HG03565 (cell line): Measurements from ENCODE around the gene LRP4.
"Not testable (repeated sequence)": the region's sequence is repeated elsewhere in the genome, so short reads cannot be mapped to it uniquely, and the experiment has no call there.

Source experiments
- ATAC-seq: cut with Tn5 transposase; IDR thresholded peaks from one replicate; pipeline ENCODE4 v1.9.1; 2021; ENCODE audit warnings: mild to moderate bottlenecking, moderate library complexity; ENCODE audit not compliant: unreplicated experiment

The LRP4 gene

DNA sequence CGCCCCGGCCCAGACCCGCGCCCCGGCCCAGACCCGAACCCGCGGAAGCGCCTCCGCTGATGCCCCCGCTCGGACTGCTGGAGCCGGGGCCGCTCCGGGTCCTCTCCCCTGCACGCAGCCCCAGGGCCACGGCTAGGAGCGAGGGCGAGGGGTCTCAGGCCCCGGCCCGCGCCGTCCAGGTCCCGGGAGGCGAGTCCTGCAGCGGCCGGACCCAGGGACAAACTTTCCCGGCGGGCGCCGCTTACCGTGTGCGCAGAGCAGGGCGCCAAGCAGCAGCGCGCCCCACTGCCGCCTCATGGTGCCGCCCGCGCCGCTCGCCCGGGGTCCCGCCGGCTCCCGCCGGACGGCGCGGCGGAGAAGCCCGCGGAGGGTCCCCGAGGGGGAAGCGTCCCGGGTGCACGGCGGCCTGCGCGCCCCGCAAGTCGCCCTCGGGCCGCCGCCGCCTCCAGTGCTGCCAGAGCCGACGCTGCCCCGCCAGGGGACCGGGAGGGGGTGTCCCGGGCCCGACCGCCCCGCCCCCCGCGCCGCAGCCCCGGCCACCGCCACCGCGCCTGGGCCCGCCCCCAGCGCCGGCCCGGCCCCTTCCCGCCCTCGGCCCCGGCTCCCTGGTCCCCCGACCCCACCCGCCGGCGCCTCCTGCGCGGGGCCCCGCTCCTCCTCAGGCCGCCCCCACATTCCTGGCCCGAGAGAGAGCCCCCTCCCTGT lies at the start of gene LRP4:
LRP4 (minus strand) TSS at position 468 of the 705 bp plus-strand sequence; CDS start at position 297, 171 bp downstream.
- ATAC-seq: no peak

GRCh38 chr11:46967962-46968361 lies 49.6 kb upstream of the LRP4 start:
- no peak for ATAC-seq

- no peak for ATAC-seq
Measured at GRCh38 chr11:46966773-46967172, 48.4 kb upstream of the LRP4 start.

GRCh38 chr11:46963844-46964243 lies 45.5 kb upstream of the LRP4 start:
- ATAC-seq: no peak

- ATAC-seq: not testable (repeated sequence)
Measured at GRCh38 chr11:46961886-46962285, 43.5 kb upstream of the LRP4 start.

DNA sequence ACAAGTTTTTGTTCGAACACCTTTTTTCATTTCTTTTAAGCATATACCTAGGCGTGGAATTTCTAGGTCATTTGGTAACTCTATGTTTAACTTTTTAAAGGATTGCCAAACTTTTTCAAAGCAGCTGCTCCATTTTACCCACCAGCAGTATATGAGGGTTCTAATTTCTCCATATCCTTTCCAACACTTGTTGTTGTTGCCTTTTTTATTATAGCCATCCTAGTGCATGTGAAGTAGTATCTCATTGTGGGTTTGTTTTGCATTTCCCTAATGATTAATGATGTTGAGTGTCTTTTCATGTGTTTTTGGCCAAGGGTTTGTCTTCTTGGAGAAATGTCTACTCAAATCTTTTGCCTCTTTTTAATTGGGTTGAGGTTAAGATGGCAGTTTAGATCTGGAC lies 42.7 kb upstream of the LRP4 start:
- ATAC-seq: no peak

DNA sequence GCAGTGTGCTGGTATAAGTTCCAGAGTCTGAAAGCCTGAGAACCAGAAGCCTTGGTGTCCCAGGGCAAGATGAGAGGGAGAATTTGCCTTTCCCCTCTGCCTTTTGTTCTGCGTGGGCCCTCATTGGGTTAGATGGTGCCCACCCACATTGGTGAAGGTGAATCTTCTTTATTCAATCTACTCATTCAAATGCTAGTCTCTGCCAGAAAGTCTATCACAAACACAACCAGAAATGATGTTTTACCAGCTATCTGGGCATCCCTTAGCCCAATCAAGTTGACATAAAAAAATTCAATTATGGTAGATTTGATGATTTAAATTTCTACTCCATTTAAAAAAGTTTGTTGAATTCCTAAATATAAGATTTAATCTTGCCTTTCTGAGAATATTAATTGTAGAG lies 40.4 kb upstream of the LRP4 start:
- ATAC-seq: no peak

DNA sequence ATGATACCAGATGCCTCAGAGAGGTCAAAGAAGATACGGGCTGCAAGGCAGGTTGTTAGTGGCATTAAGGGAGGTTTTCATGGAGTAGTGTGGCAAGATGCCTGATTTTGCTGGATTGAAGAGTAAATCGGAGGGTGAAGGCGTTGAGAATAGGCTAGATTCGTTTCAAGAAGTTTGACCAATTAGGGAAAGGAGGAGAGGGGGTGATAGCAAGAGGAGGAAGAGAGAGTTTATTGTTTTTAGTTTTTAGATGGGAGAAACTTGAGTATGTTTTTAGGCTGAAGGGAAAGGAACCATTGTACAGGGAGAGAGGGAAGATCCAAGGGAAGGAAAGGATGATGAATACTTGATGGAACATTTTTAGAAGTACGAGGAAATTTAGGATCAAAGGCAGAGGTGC lies 34.7 kb upstream of the LRP4 start:
- no peak for ATAC-seq

DNA sequence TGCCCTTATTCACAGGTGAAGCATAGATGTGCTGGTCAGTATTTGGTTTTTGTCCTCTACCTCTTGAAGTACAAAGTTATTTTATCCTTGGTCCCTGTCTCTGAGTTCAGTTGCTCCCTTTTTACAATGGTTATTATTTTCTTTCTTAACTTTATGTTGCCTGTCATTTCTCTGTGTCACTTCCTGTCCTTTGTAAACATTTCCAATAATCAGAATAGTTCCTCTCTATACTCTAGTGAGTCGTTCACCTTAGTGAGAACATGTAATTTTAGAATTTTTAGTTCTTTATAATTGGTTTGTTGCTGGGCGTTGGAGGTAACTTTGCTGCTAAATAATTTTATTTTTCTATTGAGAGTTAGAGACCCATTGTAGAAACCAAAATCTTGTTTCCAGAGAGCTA lies 34.2 kb upstream of the LRP4 start:
- no peak for ATAC-seq

DNA sequence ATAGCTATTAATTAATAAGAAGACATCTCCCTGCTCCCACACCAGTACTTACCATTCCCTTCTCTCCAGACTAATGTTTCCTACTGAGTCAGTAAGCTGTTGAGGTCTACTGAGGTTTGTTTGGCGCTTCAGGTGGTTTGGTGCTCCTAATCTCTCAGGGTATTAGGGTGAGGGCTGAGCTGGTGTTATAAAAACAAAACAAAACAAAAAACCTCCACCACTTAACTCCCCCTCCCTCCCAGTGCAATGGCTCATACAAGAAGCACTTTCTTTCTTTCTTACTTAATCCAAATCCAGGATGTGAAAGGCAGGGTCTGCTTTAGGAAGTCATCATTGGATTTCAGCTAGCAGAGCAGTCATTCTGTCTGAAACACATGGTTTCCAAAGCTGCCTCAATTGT lies 33.5 kb upstream of the LRP4 start:
- no peak for ATAC-seq

- no peak for ATAC-seq
Measured at GRCh38 chr11:46949297-46949696, 30.9 kb upstream of the LRP4 start.

DNA sequence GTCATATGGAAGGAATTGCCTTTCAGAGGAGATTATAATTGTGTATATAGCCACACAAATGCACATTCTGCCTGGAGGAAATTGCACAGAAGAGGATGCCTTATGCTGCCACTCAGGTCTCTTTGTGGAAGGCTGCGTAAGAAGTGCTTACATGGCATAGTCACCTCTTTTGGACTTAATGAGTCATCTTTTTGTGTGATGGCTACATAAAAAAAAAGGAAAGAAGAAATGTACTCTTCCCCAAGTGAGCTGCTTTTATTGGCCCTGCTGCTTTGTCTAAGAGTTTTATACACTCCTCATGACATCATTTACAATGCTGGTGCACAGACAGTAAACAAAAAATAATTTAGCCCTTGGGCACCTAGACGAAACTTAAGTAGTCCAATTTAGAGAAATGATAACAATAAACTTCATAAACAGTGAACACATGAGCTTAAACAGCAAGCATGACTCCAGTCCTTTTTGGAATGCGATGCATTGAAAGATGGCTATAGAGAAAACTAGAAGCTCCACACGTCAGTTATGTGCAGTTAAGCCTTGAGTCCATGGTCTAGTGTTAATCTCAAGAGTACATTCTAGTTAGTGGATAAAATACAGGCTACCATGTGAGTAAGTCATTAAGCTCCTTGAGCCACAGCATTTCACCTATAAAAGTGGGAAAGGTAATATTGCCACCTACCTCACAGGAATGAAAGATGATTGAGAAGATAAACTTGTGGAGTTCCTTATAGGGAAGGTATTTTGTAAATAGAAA lies 30.2 kb upstream of the LRP4 start:
- ATAC-seq: no peak

- ATAC-seq: no peak
Measured at GRCh38 chr11:46947399-46948077, 29.2 kb upstream of the LRP4 start.

- ATAC-seq: no peak
Measured at GRCh38 chr11:46944356-46945075, 26.2 kb upstream of the LRP4 start.

DNA sequence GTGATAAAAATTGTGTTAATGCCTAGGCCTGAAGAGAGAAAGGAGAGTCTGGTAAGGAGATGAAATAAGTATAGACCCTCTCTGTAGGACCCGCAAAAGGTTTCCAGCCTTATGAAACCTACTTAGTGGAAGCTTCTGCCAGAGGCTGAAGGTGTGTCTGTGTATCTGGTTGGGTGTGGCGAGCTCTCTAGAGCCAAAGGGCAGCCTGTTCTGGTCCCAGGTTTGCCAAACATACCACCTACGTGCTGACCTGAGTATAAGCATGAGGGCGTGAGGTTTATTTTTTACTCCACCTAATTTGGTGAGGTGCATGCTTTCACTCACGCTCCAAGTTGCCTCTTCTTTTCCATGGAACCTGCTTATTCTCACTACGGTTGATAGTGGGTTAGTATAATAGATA lies 23.8 kb upstream of the LRP4 start:
- ATAC-seq: no peak

- peak; percentile 75 for ATAC-seq
Measured at GRCh38 chr11:46936138-46937110, 18.1 kb upstream of the LRP4 start, which contains the start of gene CSTPP1. Gene CSTPP1 (plus strand): TSS chr11:46936761. CDS start chr11:46936806, 45 bp downstream.

DNA sequence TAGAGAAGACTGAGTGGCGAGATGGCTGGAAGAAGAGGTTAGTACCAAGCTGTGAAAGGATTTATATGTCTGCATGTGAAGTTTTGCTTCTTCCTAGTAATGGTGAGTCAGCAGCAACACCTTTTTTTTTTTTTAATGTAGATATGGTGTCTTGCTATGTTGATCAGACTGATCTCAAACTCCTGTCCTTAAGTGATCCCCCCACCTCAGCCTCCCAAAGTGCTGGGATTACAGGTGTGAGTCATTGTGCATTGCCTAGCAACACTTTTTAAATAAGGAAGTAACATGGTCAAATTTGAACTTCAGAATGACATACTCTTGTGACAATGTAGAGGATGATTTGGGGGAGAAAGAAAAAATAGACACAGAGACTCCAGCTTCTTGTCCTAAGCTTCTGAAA lies 11.7 kb upstream of the LRP4 start:
- ATAC-seq: no peak

DNA sequence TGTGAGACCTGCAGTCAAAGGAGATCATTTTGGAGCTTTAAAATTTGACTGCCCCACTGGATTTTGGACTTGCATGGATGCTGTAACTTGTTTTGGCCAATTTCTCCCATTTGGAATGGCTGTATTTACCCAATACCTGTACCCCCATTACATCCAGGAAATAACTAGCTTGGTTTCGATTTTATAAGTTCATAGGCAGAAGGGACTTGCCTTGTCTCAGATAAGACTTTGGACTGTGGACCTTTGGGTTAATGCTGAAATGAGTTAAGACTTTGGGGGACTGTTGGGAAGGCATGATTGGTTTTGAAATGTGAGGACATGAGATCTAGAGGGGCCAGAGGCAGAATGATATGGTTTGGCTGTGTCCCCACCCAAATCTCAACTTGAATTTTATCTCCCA lies 10.4 kb upstream of the LRP4 start:
- not testable (repeated sequence) for ATAC-seq

GRCh38 chr11:46927928-46928327 lies 9.6 kb upstream of the LRP4 start:
- ATAC-seq: not testable (repeated sequence)

DNA sequence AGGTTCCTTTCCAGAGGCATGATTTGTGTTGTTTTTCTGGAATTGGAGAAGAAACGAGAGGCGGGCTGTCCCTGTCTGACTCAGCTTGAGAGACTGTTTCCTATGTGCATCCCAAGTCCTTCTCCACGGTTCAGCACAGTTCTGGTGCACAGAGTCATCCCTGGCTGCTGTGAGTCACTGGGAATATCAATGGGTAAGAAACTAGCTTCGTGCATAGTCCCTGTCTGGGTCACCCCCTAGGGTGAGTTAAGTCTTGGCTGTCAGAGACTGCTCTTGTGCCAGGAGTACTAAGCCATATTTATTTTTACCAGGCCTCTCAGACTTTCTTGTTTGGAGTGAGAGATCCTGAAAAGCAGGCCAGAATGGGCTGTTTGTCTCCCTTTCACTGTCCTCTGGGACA lies 2.4 kb upstream of the LRP4 start:
- no peak for ATAC-seq
